K562 (cell line): Measurements from ENCODE around the gene EPB42. TPM values are rescaled to one million over a fixed set of nuclear protein-coding genes. Genes with fewer than 3 reads are reported as not detected.
A peak's percentile ranks its signal among the peaks of the same experiment; 100 is the strongest.

ENCODE experiments used
- ATAC-seq: fragments of 200-7000 bp; cut with Tn5 transposase; 3 replicates; pipeline ENCODE4 v1.9.1; 2020; ENCODE audit warnings: moderate library complexity
- BruUV-seq: library from RNA; stranded (reverse); fragments of 400-500 nt; replicated peaks from 2 replicates; lab custom pipeline; 2021; lab: Mats Ljungman, UMichigan
- CTCF ChIA-PET: fragments of 300-600 bp; formaldehyde crosslinking; extraction: SDS; loops from one replicate; lab custom pipeline; 2021; ENCODE audit warnings: low intra/inter-chr PET ratio; lab: Yijun Ruan, JAX
- POLR2A ChIA-PET: fragments of 300-600, 350-650 bp; sonication (Branson Sonifier 250); formaldehyde crosslinking; extraction: SDS; loops from one replicate; lab custom pipeline; 2021; ENCODE audit warnings: antibody characterized with exemption, inconsistent platforms; lab: Yijun Ruan, JAX
- DNase-seq, 4 experiments: peaks; one replicate each; pipeline versions ENCODE4 v3.0.0 to v3.0.0-alpha.2; 2011 to 2018; ENCODE audit warnings: low spot score in 3 of 4, mixed read lengths in 3 of 4; ENCODE audit errors: extremely low read depth in 1 of 4
- FAIRE-seq: peaks from 2 replicates; lab custom pipeline; 2011; peaks lifted over from hg19 to GRCh38; lab: Jason Lieb, UNC
- H2AFZ ChIP-seq: 2 replicates; pipeline ENCODE4 v1.6.0; 2011; ENCODE audit warnings: low read depth, low read length, control low read depth, inconsistent platforms
- H3K27ac ChIP-seq: fragments of 200-600 bp; 3 replicates; pipeline ENCODE4 v1.8.0; 2011; ENCODE audit warnings: low read depth, mild to moderate bottlenecking, control low read depth, inconsistent platforms, low read length, moderate library complexity, mixed read lengths; ENCODE audit errors: extremely low read depth
- H3K27me3 ChIP-seq, 2 experiments: fragments of 300-600 bp in 1 of 2; 2 replicates in 1 of 2; 3 replicates in 1 of 2; pipeline versions ENCODE4 v1.6.0 to v1.8.0; 2011; ENCODE audit warnings: inconsistent platforms in 2 of 2, low read length in 2 of 2, mild to moderate bottlenecking in 1 of 2, mixed read lengths in 1 of 2, moderate library complexity in 1 of 2; ENCODE audit not compliant: control insufficient read depth in 2 of 2, insufficient read depth in 2 of 2
- H3K36me3 ChIP-seq: fragments of 300-600 bp; 3 replicates; pipeline ENCODE4 v1.8.0; 2011; ENCODE audit warnings: mild to moderate bottlenecking, low read length, inconsistent platforms; ENCODE audit not compliant: control insufficient read depth, insufficient read depth
- H3K4me1 ChIP-seq, 2 experiments: fragments of 200-600 bp in 1 of 2; replicated peaks in 1 of 2; 2 replicates in 1 of 2; 3 replicates in 1 of 2; pipeline versions ENCODE4 v1.5.1 to v1.8.0; 2011; ENCODE audit warnings: inconsistent platforms in 2 of 2, low read length in 2 of 2, mild to moderate bottlenecking in 1 of 2, mixed read lengths in 1 of 2, moderate library complexity in 1 of 2; ENCODE audit not compliant: control insufficient read depth in 2 of 2, insufficient read depth in 2 of 2
- H3K4me2 ChIP-seq: 2 replicates; pipeline ENCODE4 v1.6.1; 2011; ENCODE audit warnings: low read length, control low read depth, inconsistent platforms, mixed read lengths; ENCODE audit not compliant: insufficient read depth
- H3K4me3 ChIP-seq: fragments of 200-600 bp; sonication (generic), shearing (Covaris generic); 2 replicates; pipeline ENCODE4 v1.5.1; 2016; ENCODE audit warnings: control low read depth, inconsistent platforms
- H3K79me2 ChIP-seq: fragments of 200-600 bp; 3 replicates; pipeline ENCODE4 v1.8.0; 2011; ENCODE audit warnings: low read length, inconsistent platforms; ENCODE audit not compliant: control insufficient read depth, insufficient read depth
- H3K9ac ChIP-seq, 2 experiments: 2 replicates each; pipeline versions ENCODE4 v1.6.0 to v1.6.1; 2011; ENCODE audit warnings: low read depth in 2 of 2, low read length in 2 of 2, control low read depth in 1 of 2, inconsistent platforms in 1 of 2, mild to moderate bottlenecking in 1 of 2, mixed read lengths in 1 of 2; ENCODE audit not compliant: insufficient read depth in 1 of 2
- H3K9me1 ChIP-seq: one replicate; pipeline ENCODE4 v1.6.0; 2011; ENCODE audit warnings: inconsistent platforms, mild to moderate bottlenecking, low read length, moderate library complexity; ENCODE audit not compliant: control insufficient read depth, insufficient read depth
- H3K9me3 ChIP-seq: replicated peaks from 2 replicates; pipeline ENCODE4 v1.5.1; 2011; ENCODE audit warnings: low read depth, low read length, inconsistent platforms; ENCODE audit not compliant: control insufficient read depth, insufficient read depth
- H4K20me1 ChIP-seq: replicated peaks from 2 replicates; pipeline ENCODE4 v1.6.1; 2011; ENCODE audit warnings: low read length, inconsistent platforms, mixed read lengths; ENCODE audit not compliant: control insufficient read depth, insufficient read depth
- CEBPB ChIP-seq: fragments of 450-650 bp; IDR thresholded peaks from 2 replicates; pipeline ENCODE4 v1.6.1; 2016; ENCODE audit warnings: missing genetic modification characterization, missing compliant biosample characterization
- NKRF ChIP-seq: fragments of 450-650 bp; IDR thresholded peaks from 2 replicates; pipeline ENCODE4 v1.6.1; 2016; ENCODE audit warnings: borderline replicate concordance
- RCOR1 ChIP-seq, 2 experiments: IDR thresholded peaks; 2 replicates each; pipeline ENCODE4 v1.6.1; 2012; ENCODE audit warnings: low read depth in 2 of 2, low read length in 2 of 2, borderline replicate concordance in 1 of 2, improper control_type of control experiment in 1 of 2
- SRSF1 ChIP-seq: fragments of 200-400 bp; formaldehyde crosslinking; IDR thresholded peaks from 2 replicates; pipeline ENCODE4 v1.6.1; 2017; ENCODE audit warnings: mild to moderate bottlenecking, low read depth, low read length, moderate library complexity
- TFAP4 ChIP-seq: sonication (generic); formaldehyde crosslinking; IDR thresholded peaks from 2 replicates; pipeline ENCODE4 v1.8.0; 2022; ENCODE audit warnings: missing genetic modification reagents, mild to moderate bottlenecking, moderate library complexity, borderline replicate concordance
- ZNF655 ChIP-seq: fragments of 250-450 bp; sonication (Bioruptor Pico); IDR thresholded peaks from 2 replicates; pipeline ENCODE4 v1.5.0; 2021
- WGBS: fragments of 100-300 bp; shearing (Covaris generic); methylation state at CpG from one replicate; pipeline ENCODE4 v1.1.6; 2016; ENCODE audit warnings: low coverage, mixed read lengths; ENCODE audit not compliant: insufficient coverage; ENCODE audit errors: missing lambda C conversion rate; 5-methylcytosine and 5-hydroxymethylcytosine counted together
- in situ Hi-C: fragments of 300-500 bp; cut with MboI; formaldehyde crosslinking; loops from 4 replicates; pipeline ENCODE4 v1.15.0; 2018; ENCODE audit warnings: inconsistent platforms, mixed read lengths
- intact Hi-C: fragments of 100-400 bp; cut with micrococcal nuclease; formaldehyde crosslinking; loops from 2 replicates; pipeline ENCODE4 v1.14.2; 2022
- polyA plus RNA-seq, 8 experiments: library from polyadenylated mRNA; depleted of rRNA in 4 of 8; stranded (reverse) in 5 of 8; unstranded in 3 of 8; fragments of >200 nt; fragmentation: Nextera tagmentation in 2 of 8; fragmentation: Illumina TruSeq in 1 of 8; extraction: Ambion mirVana in 2 of 8; extraction: Trizol in 1 of 8; gene quantifications; 2 replicates each; pipeline versions ENCODE4 v1.2.1 to v1.2.3, GENCODE V29; 2011 to 2014; ENCODE audit warnings: inconsistent platforms in 1 of 8, missing spikeins in 1 of 8
- total RNA-seq, 7 experiments: library from RNA; depleted of rRNA in 6 of 7; stranded (reverse); fragments of >200 nt in 6 of 7; fragmentation: Illumina TruSeq in 2 of 7; extraction: Trizol in 2 of 7; gene quantifications; 2 replicates each; pipeline versions ENCODE4 v1.2.1 to v1.2.3, GENCODE V29; 2011 to 2021; ENCODE audit warnings: low replicate concordance in 1 of 7
- TF ChIP-seq, protein P1 (sequence below): fragments of 250-450 bp; sonication (Bioruptor Pico); IDR thresholded peaks from 2 replicates; pipeline ENCODE4 v1.4.0; 2020; ENCODE audit warnings: mild to moderate bottlenecking

EPB42 gene
- total and polyA plus RNA-seq, 9 of the 15 experiments (the other 6 are each of a cell fraction or from before 2014, with no cell fraction given), result 0.38 to 2.3 (median 1.4) TPM

- no peaks in the 10 kb centered on the region for H4K20me1 ChIP-seq
- H3K9me1 ChIP-seq, result no peaks in the 10 kb centered on the region
- H3K27me3 ChIP-seq, result peaks cover 9 to 32% of the 10 kb centered on the region in 2 experiments
- H3K4me2 ChIP-seq, result no peak within 1 kb of the TSS; the same call in 1 of the 2 replicates
- H3K79me2 ChIP-seq, result no peaks in the 10 kb centered on the region
- no peak within 1 kb of the TSS; the same call in 1 of the 2 replicates for H2AFZ ChIP-seq
- H3K9ac ChIP-seq, result 0 out of 4 replicates have a peak within 1 kb of the TSS, but pooled peaks of 1 of the 2 experiments have one; percentile 10
- no peak for DNase-seq
- no peak for FAIRE-seq
- TF ChIP-seq SRSF1 (no peak), TFAP4 (CRISPR knock-in tag) (0 out of 2 replicates have a peak, but pooled peaks have one; percentile 12)
- 11% methylated on average over 8 of the region's 8 CpGs for WGBS
- intact Hi-C loops, result no loop called here
- ChIA-PET CTCF (no interaction called here), POLR2A (interaction anchor here (0.5 to 1.5 kb wide), 3 partner anchors 25 to 827 kb away, joined by 3 to 5 read pairs (median 4); no protein-coding TSS in a partner anchor)
- no peaks in the 10 kb centered on the region for H3K36me3 ChIP-seq
- BruUV-seq, result no TSS peak
- in situ Hi-C loops, result no loop called here
- no peaks in the 10 kb centered on the region for H3K9me3 ChIP-seq
- H3K4me3 ChIP-seq, result no peak within 1 kb of the TSS
- no peak within 1 kb of the TSS for H3K27ac ChIP-seq
- H3K4me1 ChIP-seq, result peaks cover 0 to 7% of the 10 kb centered on the region in 2 experiments; a peak in 1 of 5 replicates
- ATAC-seq, result peak; percentile 57
Measured at GRCh38 chr15:43266834-43267233, 46.0 kb upstream of the EPB42 start, which contains the start of gene TGM5. TGM5 (minus strand) TSS chr15:43266928; CDS start chr15:43266849, 79 bp downstream.

DNA sequence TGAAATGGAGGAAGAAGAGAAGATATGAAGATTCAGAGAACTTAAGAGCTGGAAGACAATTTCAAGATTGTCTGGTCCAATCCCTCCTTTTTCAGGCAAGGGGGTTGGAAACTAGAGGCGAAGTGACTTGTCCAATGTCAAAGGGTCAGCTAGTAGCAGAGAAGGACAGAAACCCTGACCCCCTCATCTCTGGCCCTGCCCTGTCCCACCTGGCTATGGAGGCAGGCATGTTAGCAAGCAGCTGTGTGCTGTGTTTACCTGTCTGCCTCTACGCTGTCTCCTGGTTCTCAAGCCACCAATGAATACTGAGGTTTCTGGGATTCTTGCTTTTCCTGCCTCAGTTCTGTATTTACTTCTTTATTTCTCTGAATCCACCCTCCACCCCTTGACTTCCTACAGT is 45.6 kb upstream of the EPB42 start:
- intact Hi-C loops (no loop called here), in situ Hi-C loops (no loop called here)
- FAIRE-seq, result no peak
- Histone ChIP-seq H3K27ac (no peak overlapping the region), H3K9ac (no peak overlapping the region), H3K9me3 (no peaks in the 10 kb centered on the region), H3K9me1 (no peaks in the 10 kb centered on the region), H3K4me2 (no peak overlapping the region), H3K79me2 (no peaks in the 10 kb centered on the region), H3K36me3 (no peaks in the 10 kb centered on the region), H3K27me3 (peaks cover 9 to 32% of the 10 kb centered on the region in 2 experiments), H4K20me1 (no peaks in the 10 kb centered on the region), H3K4me1 (peaks cover 0 to 7% of the 10 kb centered on the region in 2 experiments; a peak in 1 of 5 replicates), H2AFZ (no peak overlapping the region), H3K4me3 (no peak overlapping the region)
- no TSS peak for BruUV-seq
- POLR2A ChIA-PET, result interaction anchor here (0.5 to 1.5 kb wide), 4 partner anchors 10 to 827 kb away, joined by 3 to 5 read pairs (median 4); no protein-coding TSS in a partner anchor
- DNase-seq, result no peak
- CTCF ChIA-PET, result no interaction called here
- WGBS, result 39% methylated on average over 2 of the region's 2 CpGs
- ATAC-seq, result no peak
- no peak for TF ChIP-seq CEBPB (tag)
- TF ChIP-seq, protein P1, sequence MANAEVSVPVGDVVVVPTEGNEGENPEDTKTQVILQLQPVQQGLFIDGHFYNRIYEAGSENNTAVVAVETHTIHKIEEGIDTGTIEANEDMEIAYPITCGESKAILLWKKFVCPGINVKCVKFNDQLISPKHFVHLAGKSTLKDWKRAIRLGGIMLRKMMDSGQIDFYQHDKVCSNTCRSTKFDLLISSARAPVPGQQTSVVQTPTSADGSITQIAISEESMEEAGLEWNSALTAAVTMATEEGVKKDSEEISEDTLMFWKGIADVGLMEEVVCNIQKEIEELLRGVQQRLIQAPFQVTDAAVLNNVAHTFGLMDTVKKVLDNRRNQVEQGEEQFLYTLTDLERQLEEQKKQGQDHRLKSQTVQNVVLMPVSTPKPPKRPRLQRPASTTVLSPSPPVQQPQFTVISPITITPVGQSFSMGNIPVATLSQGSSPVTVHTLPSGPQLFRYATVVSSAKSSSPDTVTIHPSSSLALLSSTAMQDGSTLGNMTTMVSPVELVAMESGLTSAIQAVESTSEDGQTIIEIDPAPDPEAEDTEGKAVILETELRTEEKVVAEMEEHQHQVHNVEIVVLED (CRISPR knock-in tag), result no peak
- no peak for TF ChIP-seq NKRF
- TF ChIP-seq RCOR1 (IDR thresholded peaks at IDR 0.05; ENCODE audit: borderline replicate concordance in 1 of 2, low read depth in 2 of 2, low read length in 2 of 2), result no peak
- no peak for TF ChIP-seq ZNF655 (CRISPR knock-in tag)
